ENCODE results near the gene HS3ST1.

The HS3ST1 gene

DNA sequence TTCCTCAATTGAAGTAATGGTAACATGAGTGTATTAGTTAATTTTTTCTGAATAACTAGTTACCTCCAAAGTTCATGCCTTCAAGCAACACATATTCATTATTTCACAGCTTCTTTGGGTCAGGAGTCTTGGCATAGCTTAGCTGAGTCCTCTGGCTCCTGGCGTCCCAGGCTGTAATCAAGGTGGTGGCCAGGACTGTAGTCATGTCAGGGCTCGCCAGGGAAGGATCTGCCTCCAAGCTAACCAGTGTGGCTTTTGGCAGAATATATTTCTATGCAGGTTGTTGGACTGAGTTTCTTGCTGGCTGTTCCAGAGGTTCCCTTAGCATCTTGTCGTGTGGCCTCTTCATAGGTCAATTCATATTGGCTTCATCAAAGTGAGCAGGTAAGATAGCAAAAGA, 10.0 kb upstream of the HS3ST1 start:
- Histone ChIP-seq H4K20me1 (ENCODE audit: low read depth, low read length) (no peaks in the 10 kb centered on the region), H3K4me2 (ENCODE audit: low read depth, low read length, poor library complexity, severe bottlenecking) (no peak overlapping the region), H3K27ac (ENCODE audit: low read depth, low read length) (no peak overlapping the region), H3K4me3 (ENCODE audit: insufficient read depth, low read length, poor library complexity, severe bottlenecking) (no peak overlapping the region), H3K27me3 (ENCODE audit: low read length) (no peaks in the 10 kb centered on the region), H2AFZ (ENCODE audit: low read depth, low read length, severe bottlenecking) (no peak overlapping the region), H3K36me3 (ENCODE audit: low read length) (no peaks in the 10 kb centered on the region), H3K79me2 (ENCODE audit: insufficient read depth, low read length) (no peaks in the 10 kb centered on the region), H3K9ac (ENCODE audit: low read length) (no peak overlapping the region), H3K9me3 (ENCODE audit: insufficient read depth, low read length) (no peaks in the 10 kb centered on the region), H3K9me2 (replicated peaks; ENCODE audit: insufficient read depth, low read length) (no peaks in the 10 kb centered on the region), H3F3A (ENCODE audit: insufficient read depth) (no peaks in the 10 kb centered on the region)
- no peak for TF ChIP-seq EZH2phosphoT487 (conservative IDR thresholded peaks at IDR 0.05; ENCODE audit: low read length)
- TF ChIP-seq, protein P1, sequence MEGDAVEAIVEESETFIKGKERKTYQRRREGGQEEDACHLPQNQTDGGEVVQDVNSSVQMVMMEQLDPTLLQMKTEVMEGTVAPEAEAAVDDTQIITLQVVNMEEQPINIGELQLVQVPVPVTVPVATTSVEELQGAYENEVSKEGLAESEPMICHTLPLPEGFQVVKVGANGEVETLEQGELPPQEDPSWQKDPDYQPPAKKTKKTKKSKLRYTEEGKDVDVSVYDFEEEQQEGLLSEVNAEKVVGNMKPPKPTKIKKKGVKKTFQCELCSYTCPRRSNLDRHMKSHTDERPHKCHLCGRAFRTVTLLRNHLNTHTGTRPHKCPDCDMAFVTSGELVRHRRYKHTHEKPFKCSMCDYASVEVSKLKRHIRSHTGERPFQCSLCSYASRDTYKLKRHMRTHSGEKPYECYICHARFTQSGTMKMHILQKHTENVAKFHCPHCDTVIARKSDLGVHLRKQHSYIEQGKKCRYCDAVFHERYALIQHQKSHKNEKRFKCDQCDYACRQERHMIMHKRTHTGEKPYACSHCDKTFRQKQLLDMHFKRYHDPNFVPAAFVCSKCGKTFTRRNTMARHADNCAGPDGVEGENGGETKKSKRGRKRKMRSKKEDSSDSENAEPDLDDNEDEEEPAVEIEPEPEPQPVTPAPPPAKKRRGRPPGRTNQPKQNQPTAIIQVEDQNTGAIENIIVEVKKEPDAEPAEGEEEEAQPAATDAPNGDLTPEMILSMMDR (IDR thresholded peaks at IDR 0.05; ENCODE audit: insufficient read depth, low read length, poor library complexity, severe bottlenecking): no peak

DNA sequence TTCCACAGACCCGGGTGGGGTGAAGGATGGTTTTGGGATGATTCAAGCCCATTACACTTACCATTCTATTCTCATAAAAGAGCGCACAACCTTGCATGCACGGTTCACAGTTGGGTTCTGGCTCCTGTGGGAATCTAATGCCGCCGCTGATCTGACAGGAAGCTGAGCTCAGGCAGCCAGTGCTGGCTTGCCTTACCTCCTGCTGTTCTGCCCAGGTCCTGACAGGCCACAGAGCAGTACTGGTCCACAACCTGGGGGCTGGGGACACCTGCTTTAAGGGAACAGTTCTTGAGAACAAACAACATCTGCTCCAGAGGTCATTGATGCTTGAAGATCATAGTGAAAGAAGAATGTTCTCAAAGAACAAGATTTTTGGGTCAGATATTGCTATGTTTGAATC, 8.0 kb upstream of the HS3ST1 start:
- Histone ChIP-seq H3K36me3 (ENCODE audit: low read length) (no peaks in the 10 kb centered on the region), H3F3A (ENCODE audit: insufficient read depth) (no peaks in the 10 kb centered on the region), H3K9ac (ENCODE audit: low read length) (no peak overlapping the region), H3K9me2 (replicated peaks; ENCODE audit: insufficient read depth, low read length) (no peaks in the 10 kb centered on the region), H3K79me2 (ENCODE audit: insufficient read depth, low read length) (no peaks in the 10 kb centered on the region), H2AFZ (ENCODE audit: low read depth, low read length, severe bottlenecking) (no peak overlapping the region), H4K20me1 (ENCODE audit: low read depth, low read length) (no peaks in the 10 kb centered on the region), H3K9me3 (ENCODE audit: insufficient read depth, low read length) (no peaks in the 10 kb centered on the region), H3K27me3 (ENCODE audit: low read length) (no peaks in the 10 kb centered on the region), H3K4me3 (ENCODE audit: insufficient read depth, low read length, poor library complexity, severe bottlenecking) (no peak overlapping the region), H3K4me2 (ENCODE audit: low read depth, low read length, poor library complexity, severe bottlenecking) (no peak overlapping the region), H3K27ac (ENCODE audit: low read depth, low read length) (no peak overlapping the region)
- TF ChIP-seq, protein P1 (IDR thresholded peaks at IDR 0.05; ENCODE audit: insufficient read depth, low read length, poor library complexity, severe bottlenecking): no peak
- TF ChIP-seq EZH2phosphoT487 (conservative IDR thresholded peaks at IDR 0.05; ENCODE audit: low read length): no peak

DNA sequence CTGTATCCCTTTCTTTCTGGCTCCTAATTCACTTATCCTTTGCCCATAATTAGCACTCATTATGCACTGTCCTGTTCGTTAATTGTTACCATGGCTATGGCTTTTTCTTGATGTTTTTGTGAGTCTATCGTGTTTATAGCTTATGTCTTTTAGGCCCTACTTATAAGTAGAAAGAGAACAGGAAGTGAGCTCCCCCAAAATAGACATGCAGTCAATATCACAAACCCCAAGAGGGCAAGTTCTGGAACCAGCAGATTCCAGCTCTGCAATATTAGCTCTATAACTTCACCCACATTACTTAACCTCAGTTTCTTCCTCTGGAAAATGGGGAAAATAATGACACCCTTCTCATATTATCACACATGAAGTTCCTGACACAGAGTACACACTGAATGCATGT, 7.4 kb upstream of the HS3ST1 start:
- H3K27ac ChIP-seq (ENCODE audit: low read depth, low read length): no peak overlapping the region
- H3K79me2 ChIP-seq (ENCODE audit: insufficient read depth, low read length): no peaks in the 10 kb centered on the region
- no peak overlapping the region for H3K9ac ChIP-seq (ENCODE audit: low read length)
- no peaks in the 10 kb centered on the region for H4K20me1 ChIP-seq (ENCODE audit: low read depth, low read length)
- no peaks in the 10 kb centered on the region for H3K36me3 ChIP-seq (ENCODE audit: low read length)
- no peak overlapping the region for H3K4me3 ChIP-seq (ENCODE audit: insufficient read depth, low read length, poor library complexity, severe bottlenecking)
- TF ChIP-seq, protein P1 (IDR thresholded peaks at IDR 0.05; ENCODE audit: insufficient read depth, low read length, poor library complexity, severe bottlenecking): no peak
- TF ChIP-seq EZH2phosphoT487 (conservative IDR thresholded peaks at IDR 0.05; ENCODE audit: low read length): no peak
- no peak overlapping the region for H2AFZ ChIP-seq (ENCODE audit: low read depth, low read length, severe bottlenecking)
- H3F3A ChIP-seq (ENCODE audit: insufficient read depth): no peaks in the 10 kb centered on the region
- no peaks in the 10 kb centered on the region for H3K27me3 ChIP-seq (ENCODE audit: low read length)
- no peaks in the 10 kb centered on the region for H3K9me3 ChIP-seq (ENCODE audit: insufficient read depth, low read length)
- H3K9me2 ChIP-seq (replicated peaks; ENCODE audit: insufficient read depth, low read length): no peaks in the 10 kb centered on the region
- no peak overlapping the region for H3K4me2 ChIP-seq (ENCODE audit: low read depth, low read length, poor library complexity, severe bottlenecking)

Data from SU-DHL-6 (cell line).